ENCODE measurements around the gene LRIF1.

Gene LRIF1

GRCh38 chr1:110982320-110982719 lies 18.6 kb upstream of the LRIF1 start:
- Histone ChIP-seq H4K20me1 (ENCODE audit: insufficient read depth, low read length) (no peaks in the 10 kb centered on the region), H3K4me1 (ENCODE audit: insufficient read depth, low read length) (no peaks in the 10 kb centered on the region), H2AFZ (ENCODE audit: low read depth, low read length) (no peak overlapping the region), H3K9me3 (ENCODE audit: insufficient read depth, low read length, severe bottlenecking) (no peaks in the 10 kb centered on the region), H3K4me2 (ENCODE audit: insufficient read depth, low read length) (no peak overlapping the region), H3K79me2 (ENCODE audit: insufficient read depth, low read length) (no peaks in the 10 kb centered on the region), H3K27me3 (ENCODE audit: insufficient read depth, low read length, poor library complexity) (no peaks in the 10 kb centered on the region), H3K9ac (ENCODE audit: low read depth, low read length) (no peak overlapping the region), H3K4me3 (ENCODE audit: low read depth in 1 of 2, low read length in 2 of 2) (no peak overlapping the region), H3K36me3 (ENCODE audit: insufficient read depth, low read length) (no peaks in the 10 kb centered on the region), H3K27ac (ENCODE audit: low read length) (no peak overlapping the region)
- DNase-seq (no peak), ATAC-seq (ENCODE audit: insufficient read depth, low read depth) (no peak)
- TF ChIP-seq EZH2 (IDR thresholded peaks at IDR 0.05; ENCODE audit: borderline replicate concordance, low read depth, low read length, severe bottlenecking) = no peak
- TF ChIP-seq, protein P1, sequence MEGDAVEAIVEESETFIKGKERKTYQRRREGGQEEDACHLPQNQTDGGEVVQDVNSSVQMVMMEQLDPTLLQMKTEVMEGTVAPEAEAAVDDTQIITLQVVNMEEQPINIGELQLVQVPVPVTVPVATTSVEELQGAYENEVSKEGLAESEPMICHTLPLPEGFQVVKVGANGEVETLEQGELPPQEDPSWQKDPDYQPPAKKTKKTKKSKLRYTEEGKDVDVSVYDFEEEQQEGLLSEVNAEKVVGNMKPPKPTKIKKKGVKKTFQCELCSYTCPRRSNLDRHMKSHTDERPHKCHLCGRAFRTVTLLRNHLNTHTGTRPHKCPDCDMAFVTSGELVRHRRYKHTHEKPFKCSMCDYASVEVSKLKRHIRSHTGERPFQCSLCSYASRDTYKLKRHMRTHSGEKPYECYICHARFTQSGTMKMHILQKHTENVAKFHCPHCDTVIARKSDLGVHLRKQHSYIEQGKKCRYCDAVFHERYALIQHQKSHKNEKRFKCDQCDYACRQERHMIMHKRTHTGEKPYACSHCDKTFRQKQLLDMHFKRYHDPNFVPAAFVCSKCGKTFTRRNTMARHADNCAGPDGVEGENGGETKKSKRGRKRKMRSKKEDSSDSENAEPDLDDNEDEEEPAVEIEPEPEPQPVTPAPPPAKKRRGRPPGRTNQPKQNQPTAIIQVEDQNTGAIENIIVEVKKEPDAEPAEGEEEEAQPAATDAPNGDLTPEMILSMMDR (IDR thresholded peaks at IDR 0.05; ENCODE audit: borderline replicate concordance, extremely low read depth, low read length, poor library complexity, severe bottlenecking) = no peak

- Histone ChIP-seq H2AFZ (ENCODE audit: low read depth, low read length) (no peak overlapping the region), H4K20me1 (ENCODE audit: insufficient read depth, low read length) (no peaks in the 10 kb centered on the region), H3K9ac (ENCODE audit: low read depth, low read length) (no peak overlapping the region), H3K27me3 (ENCODE audit: insufficient read depth, low read length, poor library complexity) (no peaks in the 10 kb centered on the region), H3K4me2 (ENCODE audit: insufficient read depth, low read length) (no peak overlapping the region), H3K79me2 (ENCODE audit: insufficient read depth, low read length) (no peaks in the 10 kb centered on the region), H3K4me3 (ENCODE audit: low read depth in 1 of 2, low read length in 2 of 2) (no peak overlapping the region), H3K4me1 (ENCODE audit: insufficient read depth, low read length) (no peaks in the 10 kb centered on the region), H3K27ac (ENCODE audit: low read length) (no peak overlapping the region), H3K36me3 (ENCODE audit: insufficient read depth, low read length) (no peaks in the 10 kb centered on the region), H3K9me3 (ENCODE audit: insufficient read depth, low read length, severe bottlenecking) (no peaks in the 10 kb centered on the region)
- ATAC-seq (ENCODE audit: insufficient read depth, low read depth) = no peak
- TF ChIP-seq, protein P1 (IDR thresholded peaks at IDR 0.05; ENCODE audit: borderline replicate concordance, extremely low read depth, low read length, poor library complexity, severe bottlenecking) = no peak
- TF ChIP-seq EZH2 (IDR thresholded peaks at IDR 0.05; ENCODE audit: borderline replicate concordance, low read depth, low read length, severe bottlenecking) = no peak
- DNase-seq = no peak
Measured at GRCh38 chr1:110979154-110979553, 15.4 kb upstream of the LRIF1 start.

DNA sequence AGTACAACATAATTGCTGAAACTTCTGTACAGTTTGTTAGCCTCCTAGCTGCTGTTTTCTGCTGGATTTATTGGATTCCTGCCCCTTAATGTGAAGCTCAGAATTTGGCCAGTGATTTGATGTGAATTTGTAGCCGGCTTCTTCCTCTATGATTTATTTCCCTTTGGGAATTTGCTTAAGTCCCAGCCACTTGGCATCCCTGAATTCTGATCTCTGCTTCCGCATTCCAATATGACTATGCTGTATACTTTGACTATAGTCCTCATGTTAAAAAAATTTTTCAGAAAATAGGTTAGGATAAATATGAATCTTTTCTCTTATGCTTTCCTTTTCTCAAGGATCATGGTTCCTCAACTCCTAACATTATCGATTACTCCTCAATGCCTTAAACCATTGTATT lies 12.4 kb upstream of the LRIF1 start:
- Histone ChIP-seq H3K4me1 (ENCODE audit: insufficient read depth, low read length) (no peaks in the 10 kb centered on the region), H3K36me3 (ENCODE audit: insufficient read depth, low read length) (no peaks in the 10 kb centered on the region), H3K27me3 (ENCODE audit: insufficient read depth, low read length, poor library complexity) (no peaks in the 10 kb centered on the region), H4K20me1 (ENCODE audit: insufficient read depth, low read length) (no peaks in the 10 kb centered on the region), H2AFZ (ENCODE audit: low read depth, low read length) (no peak overlapping the region), H3K4me3 (ENCODE audit: low read depth in 1 of 2, low read length in 2 of 2) (no peak overlapping the region), H3K9me3 (ENCODE audit: insufficient read depth, low read length, severe bottlenecking) (no peaks in the 10 kb centered on the region), H3K79me2 (ENCODE audit: insufficient read depth, low read length) (no peaks in the 10 kb centered on the region), H3K27ac (ENCODE audit: low read length) (no peak overlapping the region), H3K9ac (ENCODE audit: low read depth, low read length) (no peak overlapping the region), H3K4me2 (ENCODE audit: insufficient read depth, low read length) (no peak overlapping the region)
- no peak for DNase-seq
- ATAC-seq (ENCODE audit: insufficient read depth, low read depth) = no peak
- TF ChIP-seq, protein P1 (IDR thresholded peaks at IDR 0.05; ENCODE audit: borderline replicate concordance, extremely low read depth, low read length, poor library complexity, severe bottlenecking) = no peak
- no peak for TF ChIP-seq EZH2 (IDR thresholded peaks at IDR 0.05; ENCODE audit: borderline replicate concordance, low read depth, low read length, severe bottlenecking)

GRCh38 chr1:110975265-110975664 lies 11.5 kb upstream of the LRIF1 start:
- H3K79me2 ChIP-seq (ENCODE audit: insufficient read depth, low read length) = no peaks in the 10 kb centered on the region
- ATAC-seq (ENCODE audit: insufficient read depth, low read depth) = no peak
- no peaks in the 10 kb centered on the region for H3K4me1 ChIP-seq (ENCODE audit: insufficient read depth, low read length)
- no peak for TF ChIP-seq EZH2 (IDR thresholded peaks at IDR 0.05; ENCODE audit: borderline replicate concordance, low read depth, low read length, severe bottlenecking)
- TF ChIP-seq, protein P1 (IDR thresholded peaks at IDR 0.05; ENCODE audit: borderline replicate concordance, extremely low read depth, low read length, poor library complexity, severe bottlenecking) = no peak
- H4K20me1 ChIP-seq (ENCODE audit: insufficient read depth, low read length) = no peaks in the 10 kb centered on the region
- no peak overlapping the region for H3K4me3 ChIP-seq (ENCODE audit: low read depth in 1 of 2, low read length in 2 of 2)
- H3K27ac ChIP-seq (ENCODE audit: low read length) = no peak overlapping the region
- H3K27me3 ChIP-seq (ENCODE audit: insufficient read depth, low read length, poor library complexity) = no peaks in the 10 kb centered on the region
- H2AFZ ChIP-seq (ENCODE audit: low read depth, low read length) = no peak overlapping the region
- no peak for DNase-seq
- no peak overlapping the region for H3K4me2 ChIP-seq (ENCODE audit: insufficient read depth, low read length)
- H3K9me3 ChIP-seq (ENCODE audit: insufficient read depth, low read length, severe bottlenecking) = no peaks in the 10 kb centered on the region
- H3K36me3 ChIP-seq (ENCODE audit: insufficient read depth, low read length) = no peaks in the 10 kb centered on the region
- no peak overlapping the region for H3K9ac ChIP-seq (ENCODE audit: low read depth, low read length)

All from DND-41 (cell line).